ENCODE results near the gene HEATR9. TPM values are rescaled to one million over a fixed set of nuclear protein-coding genes. Genes with fewer than 3 reads are reported as not detected.
A peak's percentile ranks its signal among the peaks of the same experiment; 100 is the strongest.

Gene HEATR9
- total RNA-seq, 1 experiment from 2014 or later, result not detected

DNA sequence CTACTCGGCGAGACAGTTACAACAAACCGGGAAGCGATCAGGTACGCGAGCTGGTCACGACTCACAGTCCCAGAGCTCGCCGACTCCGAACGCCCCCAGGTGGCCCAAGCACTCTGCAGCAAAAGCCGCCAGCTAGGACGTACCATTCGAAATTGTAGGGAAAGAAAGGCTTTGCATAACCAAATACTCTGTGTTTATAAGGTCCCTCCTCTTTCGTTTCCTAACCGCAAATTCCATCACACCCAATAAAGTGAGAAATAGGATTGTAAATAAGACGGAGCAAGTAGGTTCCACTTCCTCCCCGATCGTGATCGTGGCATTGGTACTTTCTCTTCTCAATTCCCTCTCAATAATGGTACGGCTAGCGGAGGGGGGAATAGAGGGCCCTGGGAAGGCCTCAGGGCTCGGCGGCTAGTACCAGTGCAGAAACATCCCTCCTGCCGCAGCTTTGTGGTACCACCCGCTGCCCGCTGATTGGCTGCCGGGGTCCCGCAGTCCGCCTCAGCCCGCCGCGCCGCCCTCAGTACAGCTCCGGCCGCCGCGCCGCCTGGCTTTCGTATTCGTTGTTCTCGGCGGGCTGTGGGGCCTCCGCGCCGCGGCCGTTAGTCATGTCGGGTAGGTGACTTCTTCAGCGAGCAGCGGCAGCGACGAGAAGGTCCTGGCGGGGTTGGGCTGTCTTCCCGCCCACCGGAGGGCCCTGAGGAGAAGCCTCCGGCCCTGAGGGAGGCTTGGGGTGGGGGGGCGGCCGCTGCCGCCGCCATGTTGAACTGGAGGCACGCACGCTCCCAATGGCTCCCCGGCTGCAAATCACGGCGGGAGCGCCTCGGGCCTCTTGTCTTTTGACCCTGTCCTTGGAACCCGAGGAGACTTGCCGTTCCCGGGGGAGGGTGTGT is 59.5 kb downstream of the HEATR9 start, which contains the start of gene TAF15:
Gene TAF15 (plus strand): TSS at position 523 of the 893 bp plus-strand sequence. CDS start 86 bp downstream, at position 609.
- DNase-seq (ENCODE audit: low spot score) (peak; percentile 97), ATAC-seq (peak; percentile 90)
- CTCF ChIA-PET, result interaction anchor here (0.6 to 3.4 kb wide), 26 partner anchors 8 to 725 kb away, joined by 3 to 161 read pairs (median 5); partner anchors contain the start of genes HEATR9, MMP28, MYO19 and PIGW
- Mint-ChIP-seq H3K27me3 (ENCODE audit: low read depth) (no peaks in the 10 kb centered on the region), H3K4me3 (peak within 1 kb of the TSS; percentile 99), H3K4me1 (peaks cover 36% of the 10 kb centered on the region), H3K9me3 (no peaks in the 10 kb centered on the region), H3K36me3 (peaks cover 22% of the 10 kb centered on the region), H3K27ac (peak within 1 kb of the TSS; percentile 99)
- POLR2A ChIA-PET, result interaction anchor here (0.6 to 3.2 kb wide), 13 partner anchors 10 to 231 kb away, joined by 3 to 37 read pairs (median 4); partner anchors contain the start of genes C17orf50, MMP28 and PEX12
- TF ChIP-seq, protein P1, sequence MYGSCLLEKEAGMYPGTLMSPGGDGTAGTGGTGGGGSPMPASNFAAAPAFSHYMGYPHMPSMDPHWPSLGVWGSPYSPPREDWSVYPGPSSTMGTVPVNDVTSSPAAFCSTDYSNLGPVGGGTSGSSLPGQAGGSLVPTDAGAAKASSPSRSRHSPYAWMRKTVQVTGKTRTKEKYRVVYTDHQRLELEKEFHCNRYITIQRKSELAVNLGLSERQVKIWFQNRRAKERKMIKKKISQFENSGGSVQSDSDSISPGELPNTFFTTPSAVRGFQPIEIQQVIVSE (CRISPR knock-in tag; IDR thresholded peaks at IDR 0.05; ENCODE audit: borderline replicate concordance), result no peak
- TF ChIP-seq, protein P2, sequence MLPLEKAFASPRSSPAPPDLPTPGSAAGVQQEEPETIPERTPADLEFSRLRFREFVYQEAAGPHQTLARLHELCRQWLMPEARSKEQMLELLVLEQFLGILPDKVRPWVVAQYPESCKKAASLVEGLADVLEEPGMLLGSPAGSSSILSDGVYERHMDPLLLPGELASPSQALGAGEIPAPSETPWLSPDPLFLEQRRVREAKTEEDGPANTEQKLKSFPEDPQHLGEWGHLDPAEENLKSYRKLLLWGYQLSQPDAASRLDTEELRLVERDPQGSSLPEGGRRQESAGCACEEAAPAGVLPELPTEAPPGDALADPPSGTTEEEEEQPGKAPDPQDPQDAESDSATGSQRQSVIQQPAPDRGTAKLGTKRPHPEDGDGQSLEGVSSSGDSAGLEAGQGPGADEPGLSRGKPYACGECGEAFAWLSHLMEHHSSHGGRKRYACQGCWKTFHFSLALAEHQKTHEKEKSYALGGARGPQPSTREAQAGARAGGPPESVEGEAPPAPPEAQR (CRISPR knock-in tag; IDR thresholded peaks at IDR 0.05), result no peak
- TF ChIP-seq, protein P3, sequence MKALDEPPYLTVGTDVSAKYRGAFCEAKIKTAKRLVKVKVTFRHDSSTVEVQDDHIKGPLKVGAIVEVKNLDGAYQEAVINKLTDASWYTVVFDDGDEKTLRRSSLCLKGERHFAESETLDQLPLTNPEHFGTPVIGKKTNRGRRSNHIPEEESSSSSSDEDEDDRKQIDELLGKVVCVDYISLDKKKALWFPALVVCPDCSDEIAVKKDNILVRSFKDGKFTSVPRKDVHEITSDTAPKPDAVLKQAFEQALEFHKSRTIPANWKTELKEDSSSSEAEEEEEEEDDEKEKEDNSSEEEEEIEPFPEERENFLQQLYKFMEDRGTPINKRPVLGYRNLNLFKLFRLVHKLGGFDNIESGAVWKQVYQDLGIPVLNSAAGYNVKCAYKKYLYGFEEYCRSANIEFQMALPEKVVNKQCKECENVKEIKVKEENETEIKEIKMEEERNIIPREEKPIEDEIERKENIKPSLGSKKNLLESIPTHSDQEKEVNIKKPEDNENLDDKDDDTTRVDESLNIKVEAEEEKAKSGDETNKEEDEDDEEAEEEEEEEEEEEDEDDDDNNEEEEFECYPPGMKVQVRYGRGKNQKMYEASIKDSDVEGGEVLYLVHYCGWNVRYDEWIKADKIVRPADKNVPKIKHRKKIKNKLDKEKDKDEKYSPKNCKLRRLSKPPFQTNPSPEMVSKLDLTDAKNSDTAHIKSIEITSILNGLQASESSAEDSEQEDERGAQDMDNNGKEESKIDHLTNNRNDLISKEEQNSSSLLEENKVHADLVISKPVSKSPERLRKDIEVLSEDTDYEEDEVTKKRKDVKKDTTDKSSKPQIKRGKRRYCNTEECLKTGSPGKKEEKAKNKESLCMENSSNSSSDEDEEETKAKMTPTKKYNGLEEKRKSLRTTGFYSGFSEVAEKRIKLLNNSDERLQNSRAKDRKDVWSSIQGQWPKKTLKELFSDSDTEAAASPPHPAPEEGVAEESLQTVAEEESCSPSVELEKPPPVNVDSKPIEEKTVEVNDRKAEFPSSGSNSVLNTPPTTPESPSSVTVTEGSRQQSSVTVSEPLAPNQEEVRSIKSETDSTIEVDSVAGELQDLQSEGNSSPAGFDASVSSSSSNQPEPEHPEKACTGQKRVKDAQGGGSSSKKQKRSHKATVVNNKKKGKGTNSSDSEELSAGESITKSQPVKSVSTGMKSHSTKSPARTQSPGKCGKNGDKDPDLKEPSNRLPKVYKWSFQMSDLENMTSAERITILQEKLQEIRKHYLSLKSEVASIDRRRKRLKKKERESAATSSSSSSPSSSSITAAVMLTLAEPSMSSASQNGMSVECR (CRISPR knock-in tag; IDR thresholded peaks at IDR 0.05; ENCODE audit: borderline replicate concordance), result no peak; the same call in 1 of the 2 replicates
- TF ChIP-seq ZNF416 (CRISPR knock-in tag; IDR thresholded peaks at IDR 0.05) (no peak), ZNF671 (CRISPR knock-in tag; IDR thresholded peaks at IDR 0.05) (no peak), RORB (CRISPR knock-in tag; IDR thresholded peaks at IDR 0.05) (no peak), TEAD4 (CRISPR knock-in tag; IDR thresholded peaks at IDR 0.05) (no peak), FOXJ3 (CRISPR knock-in tag; IDR thresholded peaks at IDR 0.05; ENCODE audit: borderline replicate concordance) (no peak), ELF4 (CRISPR knock-in tag; IDR thresholded peaks at IDR 0.05; ENCODE audit: low read depth) (no peak), MXD4 (CRISPR knock-in tag; IDR thresholded peaks at IDR 0.05; ENCODE audit: borderline replicate concordance) (no peak), KAT7 (CRISPR knock-in tag; IDR thresholded peaks at IDR 0.05; ENCODE audit: borderline replicate concordance) (no peak), NFATC4 (CRISPR knock-in tag; IDR thresholded peaks at IDR 0.05) (no peak; the same call in 1 of the 2 replicates)
- TF ChIP-seq, protein P4, sequence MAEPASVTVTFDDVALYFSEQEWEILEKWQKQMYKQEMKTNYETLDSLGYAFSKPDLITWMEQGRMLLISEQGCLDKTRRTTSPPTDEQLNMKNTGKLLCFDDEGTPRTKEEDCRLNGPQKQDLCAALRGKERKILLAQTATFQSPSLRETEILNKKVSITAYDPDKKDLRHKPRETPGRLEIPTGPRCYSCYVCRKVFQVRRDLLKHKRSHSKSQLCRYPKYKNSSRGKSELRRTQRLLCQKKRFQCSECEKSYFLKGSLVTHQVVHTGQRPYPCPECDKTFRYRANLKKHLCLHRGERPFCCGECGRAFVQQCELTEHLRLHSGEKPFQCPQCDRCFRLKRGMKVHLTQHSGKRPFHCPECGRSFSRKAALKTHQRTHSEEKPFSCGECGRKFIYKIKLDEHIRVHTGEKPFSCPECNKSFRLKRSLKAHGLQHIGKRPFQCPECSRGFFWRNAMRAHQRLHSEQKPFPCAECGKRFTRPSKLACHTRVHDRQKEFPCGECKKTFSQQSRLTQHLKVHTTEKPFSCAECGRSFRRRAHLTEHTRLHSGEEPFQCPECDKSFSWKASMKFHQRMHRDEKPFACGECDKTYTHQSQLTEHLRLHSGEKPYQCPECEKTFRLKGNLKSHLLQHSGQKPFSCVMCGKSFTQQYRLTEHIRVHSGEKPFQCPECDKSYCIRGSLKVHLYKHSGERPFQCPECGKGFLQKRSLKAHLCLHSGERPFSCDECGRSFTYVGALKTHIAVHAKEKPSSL (CRISPR knock-in tag; conservative IDR thresholded peaks at IDR 0.05), result no peak
- TF ChIP-seq, protein P5, sequence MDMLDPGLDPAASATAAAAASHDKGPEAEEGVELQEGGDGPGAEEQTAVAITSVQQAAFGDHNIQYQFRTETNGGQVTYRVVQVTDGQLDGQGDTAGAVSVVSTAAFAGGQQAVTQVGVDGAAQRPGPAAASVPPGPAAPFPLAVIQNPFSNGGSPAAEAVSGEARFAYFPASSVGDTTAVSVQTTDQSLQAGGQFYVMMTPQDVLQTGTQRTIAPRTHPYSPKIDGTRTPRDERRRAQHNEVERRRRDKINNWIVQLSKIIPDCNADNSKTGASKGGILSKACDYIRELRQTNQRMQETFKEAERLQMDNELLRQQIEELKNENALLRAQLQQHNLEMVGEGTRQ (CRISPR knock-in tag; IDR thresholded peaks at IDR 0.05), result no peak; the same call in 1 of the 2 replicates
- TF ChIP-seq, protein P6, sequence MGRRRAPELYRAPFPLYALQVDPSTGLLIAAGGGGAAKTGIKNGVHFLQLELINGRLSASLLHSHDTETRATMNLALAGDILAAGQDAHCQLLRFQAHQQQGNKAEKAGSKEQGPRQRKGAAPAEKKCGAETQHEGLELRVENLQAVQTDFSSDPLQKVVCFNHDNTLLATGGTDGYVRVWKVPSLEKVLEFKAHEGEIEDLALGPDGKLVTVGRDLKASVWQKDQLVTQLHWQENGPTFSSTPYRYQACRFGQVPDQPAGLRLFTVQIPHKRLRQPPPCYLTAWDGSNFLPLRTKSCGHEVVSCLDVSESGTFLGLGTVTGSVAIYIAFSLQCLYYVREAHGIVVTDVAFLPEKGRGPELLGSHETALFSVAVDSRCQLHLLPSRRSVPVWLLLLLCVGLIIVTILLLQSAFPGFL (CRISPR knock-in tag; IDR thresholded peaks at IDR 0.05; ENCODE audit: borderline replicate concordance), result no peak
- TF ChIP-seq, protein P7, sequence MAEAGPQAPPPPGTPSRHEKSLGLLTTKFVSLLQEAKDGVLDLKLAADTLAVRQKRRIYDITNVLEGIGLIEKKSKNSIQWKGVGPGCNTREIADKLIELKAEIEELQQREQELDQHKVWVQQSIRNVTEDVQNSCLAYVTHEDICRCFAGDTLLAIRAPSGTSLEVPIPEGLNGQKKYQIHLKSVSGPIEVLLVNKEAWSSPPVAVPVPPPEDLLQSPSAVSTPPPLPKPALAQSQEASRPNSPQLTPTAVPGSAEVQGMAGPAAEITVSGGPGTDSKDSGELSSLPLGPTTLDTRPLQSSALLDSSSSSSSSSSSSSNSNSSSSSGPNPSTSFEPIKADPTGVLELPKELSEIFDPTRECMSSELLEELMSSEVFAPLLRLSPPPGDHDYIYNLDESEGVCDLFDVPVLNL (CRISPR knock-in tag; IDR thresholded peaks at IDR 0.05; ENCODE audit: borderline replicate concordance, low read depth), result peak; percentile 74; the same call in 1 of the 2 replicates
- TF ChIP-seq, protein P8, sequence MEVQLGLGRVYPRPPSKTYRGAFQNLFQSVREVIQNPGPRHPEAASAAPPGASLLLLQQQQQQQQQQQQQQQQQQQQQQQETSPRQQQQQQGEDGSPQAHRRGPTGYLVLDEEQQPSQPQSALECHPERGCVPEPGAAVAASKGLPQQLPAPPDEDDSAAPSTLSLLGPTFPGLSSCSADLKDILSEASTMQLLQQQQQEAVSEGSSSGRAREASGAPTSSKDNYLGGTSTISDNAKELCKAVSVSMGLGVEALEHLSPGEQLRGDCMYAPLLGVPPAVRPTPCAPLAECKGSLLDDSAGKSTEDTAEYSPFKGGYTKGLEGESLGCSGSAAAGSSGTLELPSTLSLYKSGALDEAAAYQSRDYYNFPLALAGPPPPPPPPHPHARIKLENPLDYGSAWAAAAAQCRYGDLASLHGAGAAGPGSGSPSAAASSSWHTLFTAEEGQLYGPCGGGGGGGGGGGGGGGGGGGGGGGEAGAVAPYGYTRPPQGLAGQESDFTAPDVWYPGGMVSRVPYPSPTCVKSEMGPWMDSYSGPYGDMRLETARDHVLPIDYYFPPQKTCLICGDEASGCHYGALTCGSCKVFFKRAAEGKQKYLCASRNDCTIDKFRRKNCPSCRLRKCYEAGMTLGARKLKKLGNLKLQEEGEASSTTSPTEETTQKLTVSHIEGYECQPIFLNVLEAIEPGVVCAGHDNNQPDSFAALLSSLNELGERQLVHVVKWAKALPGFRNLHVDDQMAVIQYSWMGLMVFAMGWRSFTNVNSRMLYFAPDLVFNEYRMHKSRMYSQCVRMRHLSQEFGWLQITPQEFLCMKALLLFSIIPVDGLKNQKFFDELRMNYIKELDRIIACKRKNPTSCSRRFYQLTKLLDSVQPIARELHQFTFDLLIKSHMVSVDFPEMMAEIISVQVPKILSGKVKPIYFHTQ (CRISPR knock-in tag; IDR thresholded peaks at IDR 0.05), result no peak
- TF ChIP-seq, protein P9, sequence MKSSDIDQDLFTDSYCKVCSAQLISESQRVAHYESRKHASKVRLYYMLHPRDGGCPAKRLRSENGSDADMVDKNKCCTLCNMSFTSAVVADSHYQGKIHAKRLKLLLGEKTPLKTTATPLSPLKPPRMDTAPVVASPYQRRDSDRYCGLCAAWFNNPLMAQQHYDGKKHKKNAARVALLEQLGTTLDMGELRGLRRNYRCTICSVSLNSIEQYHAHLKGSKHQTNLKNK (CRISPR knock-in tag; IDR thresholded peaks at IDR 0.05), result no peak

All from WTC11 (cell line).